Measurements from ENCODE around the gene RAI14.

Gene RAI14

GRCh38 chr5:34803974-34804732 is 148.0 kb downstream of the RAI14 start:
- TF ChIP-seq NFRKB (IDR thresholded peaks at IDR 0.05), result no peak
- DNase-seq (ENCODE audit: extremely low spot score), result no peak
- POLR2A ChIA-PET, result no interaction called here
- CTCF ChIA-PET, result interaction anchor here (0.9 kb wide), 1 partner anchor 20 kb away, joined by 3 read pairs; no protein-coding TSS in a partner anchor

- DNase-seq (ENCODE audit: extremely low spot score), result no peak
- ChIA-PET POLR2A (no interaction called here), CTCF (no interaction called here)
- no peak for TF ChIP-seq FOXK2 (IDR thresholded peaks at IDR 0.05)
- TF ChIP-seq NFRKB (IDR thresholded peaks at IDR 0.05), result no peak
- no peak for TF ChIP-seq L3MBTL2 (conservative IDR thresholded peaks at IDR 0.05)
- TF ChIP-seq BHLHE40 (IDR thresholded peaks at IDR 0.05; ENCODE audit: borderline replicate concordance), result no peak
- no peak for TF ChIP-seq HDGF (IDR thresholded peaks at IDR 0.05; ENCODE audit: borderline replicate concordance)
- no peak for TF ChIP-seq ELF4 (IDR thresholded peaks at IDR 0.05)
- no peak for TF ChIP-seq LEF1 (IDR thresholded peaks at IDR 0.05; ENCODE audit: borderline replicate concordance)
- TF ChIP-seq FOXM1 (IDR thresholded peaks at IDR 0.05; ENCODE audit: borderline replicate concordance), result no peak
- TF ChIP-seq FOXA1 (IDR thresholded peaks at IDR 0.05), result no peak
- TF ChIP-seq ZNF384 (IDR thresholded peaks at IDR 0.05), result no peak
- no peak for TF ChIP-seq TARDBP (IDR thresholded peaks at IDR 0.05)
- no peak for TF ChIP-seq SP1 (IDR thresholded peaks at IDR 0.05)
- no peak for TF ChIP-seq PKNOX1 (IDR thresholded peaks at IDR 0.05)
- no peak for TF ChIP-seq ARNT (IDR thresholded peaks at IDR 0.05)
- TF ChIP-seq SUZ12 (IDR thresholded peaks at IDR 0.05), result no peak
- TF ChIP-seq CTBP1 (IDR thresholded peaks at IDR 0.05; ENCODE audit: borderline replicate concordance), result no peak
Observed at GRCh38 chr5:34804913-34805312, 148.8 kb downstream of the RAI14 start.

- TF ChIP-seq ZNF384 (IDR thresholded peaks at IDR 0.05) (no peak), PKNOX1 (IDR thresholded peaks at IDR 0.05) (no peak), LEF1 (IDR thresholded peaks at IDR 0.05; ENCODE audit: borderline replicate concordance) (no peak), CTBP1 (IDR thresholded peaks at IDR 0.05; ENCODE audit: borderline replicate concordance) (no peak), L3MBTL2 (conservative IDR thresholded peaks at IDR 0.05) (no peak), SUZ12 (IDR thresholded peaks at IDR 0.05) (no peak), NFRKB (IDR thresholded peaks at IDR 0.05) (no peak), TARDBP (IDR thresholded peaks at IDR 0.05) (no peak), ELF4 (IDR thresholded peaks at IDR 0.05) (no peak), FOXK2 (IDR thresholded peaks at IDR 0.05) (no peak), ARNT (IDR thresholded peaks at IDR 0.05) (no peak), FOXA1 (IDR thresholded peaks at IDR 0.05) (no peak), BHLHE40 (IDR thresholded peaks at IDR 0.05; ENCODE audit: borderline replicate concordance) (no peak), SP1 (IDR thresholded peaks at IDR 0.05) (no peak)
- ChIA-PET CTCF (no interaction called here), POLR2A (no interaction called here)
- DNase-seq (ENCODE audit: extremely low spot score), result no peak
Observed at GRCh38 chr5:34806532-34806931, 150.4 kb downstream of the RAI14 start.

GRCh38 chr5:34811706-34812105 is 155.6 kb downstream of the RAI14 start:
- POLR2A ChIA-PET, result no interaction called here

GRCh38 chr5:34813509-34813908 is 157.4 kb downstream of the RAI14 start:
- ChIA-PET POLR2A (no interaction called here), CTCF (interaction anchor here (0.6 kb wide), 1 partner anchor 372 kb away, joined by 3 read pairs; no protein-coding TSS in a partner anchor)
- TF ChIP-seq CTBP1 (IDR thresholded peaks at IDR 0.05; ENCODE audit: borderline replicate concordance) (no peak), PKNOX1 (IDR thresholded peaks at IDR 0.05) (no peak), FOXM1 (IDR thresholded peaks at IDR 0.05; ENCODE audit: borderline replicate concordance) (no peak), NFRKB (IDR thresholded peaks at IDR 0.05) (no peak), BHLHE40 (IDR thresholded peaks at IDR 0.05; ENCODE audit: borderline replicate concordance) (no peak), FOXA1 (IDR thresholded peaks at IDR 0.05) (no peak), HDGF (IDR thresholded peaks at IDR 0.05; ENCODE audit: borderline replicate concordance) (no peak), TARDBP (IDR thresholded peaks at IDR 0.05) (no peak), ARNT (IDR thresholded peaks at IDR 0.05) (no peak), SP1 (IDR thresholded peaks at IDR 0.05) (no peak), FOXK2 (IDR thresholded peaks at IDR 0.05) (no peak), L3MBTL2 (conservative IDR thresholded peaks at IDR 0.05) (no peak), ELF4 (IDR thresholded peaks at IDR 0.05) (no peak), ZNF384 (IDR thresholded peaks at IDR 0.05) (no peak), SUZ12 (IDR thresholded peaks at IDR 0.05) (no peak), LEF1 (IDR thresholded peaks at IDR 0.05; ENCODE audit: borderline replicate concordance) (no peak)
- DNase-seq (ENCODE audit: extremely low spot score), result no peak

More at GRCh38 chr5:34811706-34812105, 155.6 kb downstream of the RAI14 start:
- CTCF ChIA-PET, result no interaction called here
- no peak for DNase-seq (ENCODE audit: extremely low spot score)
- TF ChIP-seq BHLHE40 (IDR thresholded peaks at IDR 0.05; ENCODE audit: borderline replicate concordance) (no peak), SUZ12 (IDR thresholded peaks at IDR 0.05) (no peak), CTBP1 (IDR thresholded peaks at IDR 0.05; ENCODE audit: borderline replicate concordance) (no peak), FOXA1 (IDR thresholded peaks at IDR 0.05) (no peak), ZNF384 (IDR thresholded peaks at IDR 0.05) (no peak), SP1 (IDR thresholded peaks at IDR 0.05) (no peak), PKNOX1 (IDR thresholded peaks at IDR 0.05) (no peak), TARDBP (IDR thresholded peaks at IDR 0.05) (no peak), ARNT (IDR thresholded peaks at IDR 0.05) (no peak), HDGF (IDR thresholded peaks at IDR 0.05; ENCODE audit: borderline replicate concordance) (no peak), FOXM1 (IDR thresholded peaks at IDR 0.05; ENCODE audit: borderline replicate concordance) (no peak), L3MBTL2 (conservative IDR thresholded peaks at IDR 0.05) (no peak), FOXK2 (IDR thresholded peaks at IDR 0.05) (no peak)

All from HEK293T (cell line).